IMR-90 (cell line): ENCODE data around the gene DDX10. TPM values are rescaled to one million over a fixed set of nuclear protein-coding genes. Genes with fewer than 3 reads are reported as not detected.
A peak's percentile ranks its signal among the peaks of the same experiment; 100 is the strongest.

Experiments
- ATAC-seq: fragments of 200-7000 bp; cut with Tn5 transposase; 2 replicates; pipeline ENCODE4 v1.9.1; 2020; ENCODE audit warnings: low read depth, mild to moderate bottlenecking, moderate library complexity
- BruUV-seq: library from RNA; stranded (reverse); fragments of 400-500 nt; replicated peaks from 2 replicates; lab custom pipeline; 2021; lab: Mats Ljungman, UMichigan
- CTCF ChIA-PET: fragments of 300-600 bp; formaldehyde crosslinking; extraction: SDS; loops from one replicate; lab custom pipeline; 2021; ENCODE audit warnings: antibody characterized with exemption; lab: Yijun Ruan, JAX
- POLR2A ChIA-PET: fragments of 300-600 bp; sonication (Branson Sonifier 250); formaldehyde crosslinking; loops from one replicate; lab custom pipeline; 2022; ENCODE audit warnings: antibody characterized with exemption; ENCODE audit not compliant: unreplicated experiment; lab: Charles Lee
- DNase-seq: peaks from one replicate; pipeline ENCODE4 v3.0.0; 2013
- H2AFZ ChIP-seq: replicated peaks from 2 replicates; pipeline ENCODE3; 2013; ENCODE audit warnings: low read length, mild to moderate bottlenecking; ENCODE audit not compliant: poor library complexity
- H2AK5ac ChIP-seq: 2 replicates; pipeline ENCODE4 v1.6.1; 2013; ENCODE audit warnings: low read depth, low read length, inconsistent platforms
- H2AK9ac ChIP-seq: replicated peaks from 2 replicates; pipeline ENCODE3; 2013; ENCODE audit warnings: mild to moderate bottlenecking, low read depth, low read length, moderate library complexity; ENCODE audit not compliant: poor library complexity
- H2BK120ac ChIP-seq: 2 replicates; pipeline ENCODE4 v1.6.1; 2013; ENCODE audit warnings: low read depth, low read length, inconsistent platforms
- H2BK15ac ChIP-seq: 3 replicates; pipeline ENCODE4 v1.6.1; 2013; ENCODE audit warnings: low read depth, low read length, inconsistent platforms
- H2BK20ac ChIP-seq: 2 replicates; pipeline ENCODE4 v1.6.1; 2013; ENCODE audit warnings: low read depth, mild to moderate bottlenecking, inconsistent platforms, low read length, moderate library complexity
- H2BK5ac ChIP-seq: 2 replicates; pipeline ENCODE4 v1.6.1; 2013; ENCODE audit warnings: mild to moderate bottlenecking, low read depth, low read length, inconsistent platforms; ENCODE audit not compliant: poor library complexity, severe bottlenecking
- H3K14ac ChIP-seq: replicated peaks from 2 replicates; pipeline ENCODE4 v1.6.1; 2013; ENCODE audit warnings: low read depth, low read length, inconsistent platforms
- H3K18ac ChIP-seq: 2 replicates; pipeline ENCODE4 v1.6.1; 2013; ENCODE audit warnings: low read depth, low read length, control low read depth
- H3K23ac ChIP-seq: 2 replicates; pipeline ENCODE4 v1.6.1; 2013; ENCODE audit warnings: low read depth, low read length, inconsistent platforms
- H3K27ac ChIP-seq: 2 replicates; pipeline ENCODE4 v1.5.1; 2013; ENCODE audit warnings: mild to moderate bottlenecking, control low read depth, low read length; ENCODE audit not compliant: insufficient read depth
- H3K27me3 ChIP-seq: 2 replicates; pipeline ENCODE4 v1.6.1; 2013; ENCODE audit warnings: low read length; ENCODE audit not compliant: control insufficient read depth, insufficient read depth
- H3K36me3 ChIP-seq: 2 replicates; pipeline ENCODE4 v1.6.1; 2013; ENCODE audit warnings: low read length, mixed read lengths; ENCODE audit not compliant: control insufficient read depth, insufficient read depth
- H3K4ac ChIP-seq: 2 replicates; pipeline ENCODE4 v1.6.1; 2013; ENCODE audit warnings: low read depth, low read length, inconsistent platforms
- H3K4me1 ChIP-seq: 2 replicates; pipeline ENCODE4 v1.6.1; 2013; ENCODE audit warnings: low read length, mixed read lengths; ENCODE audit not compliant: control insufficient read depth, insufficient read depth
- H3K4me2 ChIP-seq: 2 replicates; pipeline ENCODE4 v1.6.1; 2013; ENCODE audit warnings: low read depth, mild to moderate bottlenecking, control low read depth, low read length, moderate library complexity
- H3K4me3 ChIP-seq: 2 replicates; pipeline ENCODE4 v1.5.1; 2013; ENCODE audit warnings: low read depth, mild to moderate bottlenecking, control low read depth, low read length, moderate library complexity; ENCODE audit not compliant: insufficient read depth
- H3K56ac ChIP-seq: 2 replicates; pipeline ENCODE4 v1.6.1; 2013; ENCODE audit warnings: low read length, inconsistent platforms; ENCODE audit not compliant: insufficient read depth; ENCODE audit errors: extremely low read depth
- H3K79me1 ChIP-seq, 2 experiments: 2 replicates each; pipeline ENCODE4 v1.6.1; 2013; ENCODE audit warnings: low read length in 2 of 2, inconsistent platforms in 1 of 2, low read depth in 1 of 2
- H3K9ac ChIP-seq: 2 replicates; pipeline ENCODE4 v1.6.1; 2013; ENCODE audit warnings: low read depth, low read length, control low read depth
- H3K9me1 ChIP-seq: 2 replicates; pipeline ENCODE4 v1.6.1; 2013; ENCODE audit warnings: low read length, inconsistent platforms; ENCODE audit not compliant: insufficient read depth
- H3K9me3 ChIP-seq: 2 replicates; pipeline ENCODE4 v1.6.1; 2013; ENCODE audit warnings: low read length; ENCODE audit not compliant: control insufficient read depth, insufficient read depth
- H4K20me1 ChIP-seq: 2 replicates; pipeline ENCODE4 v1.6.1; 2013; ENCODE audit warnings: low read length, inconsistent platforms; ENCODE audit not compliant: insufficient read depth
- H4K5ac ChIP-seq: 2 replicates; pipeline ENCODE4 v1.6.1; 2013; ENCODE audit warnings: mild to moderate bottlenecking, low read depth, low read length, control low read depth
- H4K8ac ChIP-seq, 2 experiments: 2 replicates each; pipeline ENCODE4 v1.6.1; 2013; ENCODE audit warnings: low read depth in 2 of 2, low read length in 2 of 2, control low read depth in 1 of 2, inconsistent platforms in 1 of 2
- H4K91ac ChIP-seq: 2 replicates; pipeline ENCODE4 v1.6.1; 2013; ENCODE audit warnings: low read depth, low read length, inconsistent platforms; ENCODE audit not compliant: insufficient read depth
- BHLHE40 ChIP-seq: fragments of 150-350 bp; IDR thresholded peaks from 2 replicates; pipeline ENCODE4 v1.6.1; 2016; ENCODE audit warnings: mild to moderate bottlenecking, low read depth, low read length
- CEBPB ChIP-seq: IDR thresholded peaks from 2 replicates; pipeline ENCODE4 v1.6.1; 2012; ENCODE audit warnings: low read depth, low read length, improper control_type of control experiment
- CHD1 ChIP-seq: IDR thresholded peaks from 2 replicates; pipeline ENCODE4 v1.6.1; 2012; ENCODE audit warnings: low read depth, low read length, improper control_type of control experiment
- MAFK ChIP-seq: IDR thresholded peaks from 2 replicates; pipeline ENCODE4 v1.6.1; 2012; ENCODE audit warnings: low read depth, low read length, improper control_type of control experiment
- MAZ ChIP-seq: IDR thresholded peaks from 2 replicates; pipeline ENCODE4 v1.6.1; 2012; ENCODE audit warnings: low read depth, mild to moderate bottlenecking, low read length, improper control_type of control experiment, moderate library complexity, borderline replicate concordance
- MXI1 ChIP-seq: IDR thresholded peaks from 2 replicates; pipeline ENCODE4 v1.6.1; 2012; ENCODE audit warnings: low read depth, mild to moderate bottlenecking, low read length, moderate library complexity, borderline replicate concordance
- NFE2L2 ChIP-seq: fragments of 150-350 bp; IDR thresholded peaks from 2 replicates; pipeline ENCODE4 v1.6.1; 2016; ENCODE audit warnings: low read depth, mild to moderate bottlenecking, low read length
- POLR2A ChIP-seq: IDR thresholded peaks from 2 replicates; pipeline ENCODE4 v1.6.1; 2012; ENCODE audit warnings: mild to moderate bottlenecking, low read depth, low read length
- RAD21 ChIP-seq: IDR thresholded peaks from 2 replicates; pipeline ENCODE4 v1.6.1; 2012; ENCODE audit warnings: low read length, improper control_type of control experiment
- RCOR1 ChIP-seq: IDR thresholded peaks from 2 replicates; pipeline ENCODE4 v1.6.1; 2012; ENCODE audit warnings: mild to moderate bottlenecking, low read length, improper control_type of control experiment; ENCODE audit not compliant: insufficient replicate concordance
- RFX5 ChIP-seq: IDR thresholded peaks from 2 replicates; pipeline ENCODE4 v1.8.0; 2012; ENCODE audit warnings: low read depth, mild to moderate bottlenecking, low read length, moderate library complexity
- SMC3 ChIP-seq: fragments of 150-350 bp; IDR thresholded peaks from 2 replicates; pipeline ENCODE4 v1.6.1; 2016; ENCODE audit warnings: low read depth, mild to moderate bottlenecking, antibody characterized with exemption, low read length, moderate library complexity
- WGBS, 2 experiments: methylation state at CpG; one replicate each; pipeline versions ENCODE4 v1.1.5 to v1.1.7; 2013; ENCODE audit warnings: missing lambda C conversion rate in 2 of 2; ENCODE audit not compliant: insufficient read length in 1 of 2; ENCODE audit errors: extremely low coverage in 2 of 2; 5-methylcytosine and 5-hydroxymethylcytosine counted together
- dilution Hi-C: fragments of 300-500 bp; cut with HindIII; formaldehyde crosslinking; loops from one replicate; pipeline ENCODE4 v1.14.3; 2018; ENCODE audit warnings: low sequenced_read_pairs; ENCODE audit not compliant: unreplicated experiment
- in situ Hi-C: fragments of 300-500 bp; cut with MboI; formaldehyde crosslinking; loops from 3 replicates; pipeline ENCODE4 v1.14.3; 2019; ENCODE audit warnings: low sequenced_read_pairs, inconsistent platforms, mixed read lengths
- intact Hi-C: fragments of 100-400 bp; cut with micrococcal nuclease; formaldehyde crosslinking; loops from 2 replicates; pipeline ENCODE4 v1.10.0; 2022
- polyA plus RNA-seq, 3 experiments: library from polyadenylated mRNA; depleted of rRNA; stranded (reverse); fragments of >200 nt; gene quantifications; 2 replicates each; pipeline ENCODE4 v1.2.3, GENCODE V29; 2012; ENCODE audit warnings: low replicate concordance in 1 of 3
- total RNA-seq: library from RNA; depleted of rRNA; stranded (reverse); fragments of >200 nt; gene quantifications from 2 replicates; pipeline ENCODE4 v1.2.3, GENCODE V29; 2012
- TF ChIP-seq, protein P1 (sequence below): fragments of 150-350 bp; IDR thresholded peaks from 2 replicates; pipeline ENCODE4 v1.6.1; 2016; ENCODE audit warnings: low read depth, mild to moderate bottlenecking, low read length, moderate library complexity, borderline replicate concordance
- TF ChIP-seq, protein P2 (sequence below): fragments of 150-350 bp; IDR thresholded peaks from 2 replicates; pipeline ENCODE4 v1.6.1; 2017; ENCODE audit warnings: mild to moderate bottlenecking, antibody characterized with exemption, low read length, low read depth
- TF ChIP-seq, protein P3 (sequence below): conservative IDR thresholded peaks from 2 replicates; pipeline ENCODE4 v1.5.1; 2012; ENCODE audit warnings: mild to moderate bottlenecking, low read depth, low read length, improper control_type of control experiment

DDX10 gene
- total and polyA plus RNA-seq, 2 of the 4 experiments (the other 2 are of a cell fraction): 20.0 to 31.9 TPM

DNA sequence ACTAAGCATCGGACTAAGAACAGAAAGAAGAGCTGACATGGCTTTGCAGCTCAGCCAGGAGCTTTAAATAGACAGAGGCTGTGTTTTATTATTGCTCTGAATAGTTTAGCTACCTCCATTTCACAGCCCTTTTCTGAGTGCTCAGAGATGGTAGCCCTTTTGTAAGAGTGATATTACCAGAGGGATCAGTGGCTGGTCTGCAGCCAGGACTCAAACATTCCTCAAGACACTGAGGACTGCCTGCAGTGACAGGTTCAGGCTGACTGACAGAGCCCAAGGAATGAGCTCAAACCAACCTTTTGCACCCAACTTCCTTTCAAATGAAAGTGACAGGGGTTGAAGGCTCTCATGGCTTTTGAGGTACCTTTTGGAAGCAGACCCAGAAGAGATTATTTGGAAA lies 189.0 kb downstream of the DDX10 start:
- TF ChIP-seq RCOR1 (no peak), BHLHE40 (no peak), MAZ (no peak), POLR2A (no peak), NFE2L2 (no peak), MXI1 (no peak), CEBPB (no peak), RAD21 (no peak), SMC3 (no peak), CHD1 (no peak), RFX5 (no peak), MAFK (no peak)
- TF ChIP-seq, protein P1, sequence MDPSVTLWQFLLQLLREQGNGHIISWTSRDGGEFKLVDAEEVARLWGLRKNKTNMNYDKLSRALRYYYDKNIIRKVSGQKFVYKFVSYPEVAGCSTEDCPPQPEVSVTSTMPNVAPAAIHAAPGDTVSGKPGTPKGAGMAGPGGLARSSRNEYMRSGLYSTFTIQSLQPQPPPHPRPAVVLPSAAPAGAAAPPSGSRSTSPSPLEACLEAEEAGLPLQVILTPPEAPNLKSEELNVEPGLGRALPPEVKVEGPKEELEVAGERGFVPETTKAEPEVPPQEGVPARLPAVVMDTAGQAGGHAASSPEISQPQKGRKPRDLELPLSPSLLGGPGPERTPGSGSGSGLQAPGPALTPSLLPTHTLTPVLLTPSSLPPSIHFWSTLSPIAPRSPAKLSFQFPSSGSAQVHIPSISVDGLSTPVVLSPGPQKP: no peak
- TF ChIP-seq, protein P2, sequence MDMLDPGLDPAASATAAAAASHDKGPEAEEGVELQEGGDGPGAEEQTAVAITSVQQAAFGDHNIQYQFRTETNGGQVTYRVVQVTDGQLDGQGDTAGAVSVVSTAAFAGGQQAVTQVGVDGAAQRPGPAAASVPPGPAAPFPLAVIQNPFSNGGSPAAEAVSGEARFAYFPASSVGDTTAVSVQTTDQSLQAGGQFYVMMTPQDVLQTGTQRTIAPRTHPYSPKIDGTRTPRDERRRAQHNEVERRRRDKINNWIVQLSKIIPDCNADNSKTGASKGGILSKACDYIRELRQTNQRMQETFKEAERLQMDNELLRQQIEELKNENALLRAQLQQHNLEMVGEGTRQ: no peak
- TF ChIP-seq, protein P3, sequence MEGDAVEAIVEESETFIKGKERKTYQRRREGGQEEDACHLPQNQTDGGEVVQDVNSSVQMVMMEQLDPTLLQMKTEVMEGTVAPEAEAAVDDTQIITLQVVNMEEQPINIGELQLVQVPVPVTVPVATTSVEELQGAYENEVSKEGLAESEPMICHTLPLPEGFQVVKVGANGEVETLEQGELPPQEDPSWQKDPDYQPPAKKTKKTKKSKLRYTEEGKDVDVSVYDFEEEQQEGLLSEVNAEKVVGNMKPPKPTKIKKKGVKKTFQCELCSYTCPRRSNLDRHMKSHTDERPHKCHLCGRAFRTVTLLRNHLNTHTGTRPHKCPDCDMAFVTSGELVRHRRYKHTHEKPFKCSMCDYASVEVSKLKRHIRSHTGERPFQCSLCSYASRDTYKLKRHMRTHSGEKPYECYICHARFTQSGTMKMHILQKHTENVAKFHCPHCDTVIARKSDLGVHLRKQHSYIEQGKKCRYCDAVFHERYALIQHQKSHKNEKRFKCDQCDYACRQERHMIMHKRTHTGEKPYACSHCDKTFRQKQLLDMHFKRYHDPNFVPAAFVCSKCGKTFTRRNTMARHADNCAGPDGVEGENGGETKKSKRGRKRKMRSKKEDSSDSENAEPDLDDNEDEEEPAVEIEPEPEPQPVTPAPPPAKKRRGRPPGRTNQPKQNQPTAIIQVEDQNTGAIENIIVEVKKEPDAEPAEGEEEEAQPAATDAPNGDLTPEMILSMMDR: no peak
- Histone ChIP-seq H3K9me1 (0 out of 2 replicates have a peak, but pooled peaks cover 3% of the 10 kb centered on the region), H2AK5ac (no peak overlapping the region), H4K20me1 (no peaks in the 10 kb centered on the region), H3K56ac (no peak overlapping the region), H2BK15ac (no peak overlapping the region), H3K14ac (no peak overlapping the region), H3K79me1 (no peaks in the 10 kb centered on the region; a peak in 2 of 4 replicates), H3K4me3 (no peak overlapping the region), H2BK5ac (peak overlapping the region; percentile 54), H3K23ac (no peak overlapping the region), H4K5ac (no peak overlapping the region), H3K18ac (no peak overlapping the region), H3K9ac (no peak overlapping the region), H3K27me3 (no peaks in the 10 kb centered on the region), H4K91ac (no peak overlapping the region; the same call in 1 of the 2 replicates), H3K4ac (0 out of 2 replicates have a peak overlapping the region, but pooled peaks have one; percentile 16), H2AFZ (no peak overlapping the region), H3K4me2 (peak overlapping the region; percentile 39; the same call in 1 of the 2 replicates), H3K4me1 (peaks cover 3% of the 10 kb centered on the region; the same call in 1 of the 2 replicates), H2AK9ac (no peak overlapping the region), H4K8ac (no peak overlapping the region), H2BK20ac (no peak overlapping the region), H3K27ac (no peak overlapping the region), H3K36me3 (no peaks in the 10 kb centered on the region), H3K9me3 (no peaks in the 10 kb centered on the region), H2BK120ac (peak overlapping the region; percentile 4)
- no peak for DNase-seq
- peak; percentile 66 for ATAC-seq
- ChIA-PET CTCF (interaction anchor here (0.6 kb wide), 1 partner anchor 77 kb away, joined by 3 read pairs; no protein-coding TSS in a partner anchor), POLR2A (no interaction called here)
- dilution Hi-C loops: no loop called here
- in situ Hi-C loops: no loop called here
- no TSS peak for BruUV-seq
- intact Hi-C loops: no loop called here
- no CpG with 5 or more reads among the region's 1 CpG for WGBS, 2 experiments
